Right lobe of liver (tissue), 6 donors: ENCODE results near the gene LHFPL4. TPM values are rescaled to one million over a fixed set of nuclear protein-coding genes. Genes with fewer than 3 reads are reported as not detected.
"Not testable (repeated sequence)": the region's sequence is repeated elsewhere in the genome, so short reads cannot be mapped to it uniquely, and the experiment has no call there.

Experiments
- ATAC-seq, 4 donors: fragments of 200-7000 bp; cut with Tn5 transposase; one replicate each; pipeline ENCODE4 v1.9.1; 2020; ENCODE audit warnings: mild to moderate bottlenecking in 4 of 4, moderate library complexity in 4 of 4
- DNase-seq, 3 donors: peaks; one replicate each; pipeline ENCODE4 v3.0.0-alpha.2; 2020
- H3K27ac ChIP-seq, 3 donors: fragments of 200-600 bp; one replicate each; pipeline ENCODE4 v1.8.0; 2022
- H3K27me3 ChIP-seq, 2 donors: fragments of 200-600 bp; one replicate each; pipeline ENCODE4 v1.8.0; 2022
- H3K36me3 ChIP-seq, 4 donors: fragments of 200-600 bp; sonication (generic) in 1 of 4; one replicate each; pipeline versions ENCODE4 v1.5.1 to v1.8.0; 2017 to 2022; ENCODE audit warnings: control low read depth in 1 of 4
- H3K4me1 ChIP-seq, 4 donors: fragments of 200-600 bp; sonication (generic) in 1 of 4; one replicate each; pipeline versions ENCODE4 v1.5.1 to v1.8.0; 2017 to 2022; ENCODE audit warnings: control low read depth in 1 of 4
- H3K4me3 ChIP-seq, 3 donors: fragments of 200-600 bp; one replicate each; pipeline ENCODE4 v1.8.0; 2022
- H3K9me3 ChIP-seq, 4 donors: fragments of 200-600 bp; sonication (generic) in 1 of 4; one replicate each; pipeline versions ENCODE4 v1.5.1 to v1.8.0; 2017 to 2022; ENCODE audit warnings: control low read depth in 1 of 4
- POLR2A ChIP-seq: fragments of 450-650 bp; IDR thresholded peaks from one replicate; pipeline ENCODE4 v1.6.1; 2017; ENCODE audit warnings: antibody characterized with exemption, mild to moderate bottlenecking
- WGBS: methylation state at CpG from one replicate; pipeline ENCODE4 v1.1.6; 2018; ENCODE audit warnings: low coverage, low lambda C conversion rate; ENCODE audit not compliant: insufficient coverage; ENCODE audit errors: missing lambda C conversion rate; 5-methylcytosine and 5-hydroxymethylcytosine counted together
- intact Hi-C, 2 donors: fragments of 100-400 bp; cut with DNase I; formaldehyde crosslinking; loops; one replicate each; pipeline versions ENCODE4 v1.11.2 to v1.14.1; 2022
- total RNA-seq, 6 experiments: library from RNA; depleted of rRNA in 2 of 6; stranded (reverse); fragments of >200 nt in 2 of 6; fragmentation: NEBNext Ultra II Directional in 3 of 6; extraction: Animal tissue kit (Norgen Biotek cat#: 25700) in 3 of 6; gene quantifications; one replicate each; pipeline versions ENCODE4 v1.1.0 to v1.2.4, GENCODE V29; 2016 to 2023
- TF ChIP-seq, protein P1 (sequence below), 4 donors: fragments of 200-600 bp in 3 of 4; fragments of 450-650 bp in 1 of 4; IDR thresholded peaks; one replicate each; pipeline versions ENCODE4 v1.5.1 to v1.8.0; 2016 to 2022; ENCODE audit warnings: antibody characterized with exemption in 4 of 4, mild to moderate bottlenecking in 2 of 4
- donor health status: DM: no; HTN: yes; CAD: no.
- donor health status: DM: no; HTN: no; CAD: no.
- donor health status: DM: no; HTN: no; CAD: no.
- donor health status: DM: no; HTN: yes; CAD: no.
- donor health status: DM: no; HTN: yes; CAD: no.

LHFPL4 gene
- total RNA-seq, 6 experiments from 2014 or later = 0.07 TPM; not detected in 5

- H3K9me3 ChIP-seq = no peaks in the 10 kb centered on the region
- ATAC-seq = no peak
- H3K27ac ChIP-seq = no peak overlapping the region
- TF ChIP-seq, protein P1, sequence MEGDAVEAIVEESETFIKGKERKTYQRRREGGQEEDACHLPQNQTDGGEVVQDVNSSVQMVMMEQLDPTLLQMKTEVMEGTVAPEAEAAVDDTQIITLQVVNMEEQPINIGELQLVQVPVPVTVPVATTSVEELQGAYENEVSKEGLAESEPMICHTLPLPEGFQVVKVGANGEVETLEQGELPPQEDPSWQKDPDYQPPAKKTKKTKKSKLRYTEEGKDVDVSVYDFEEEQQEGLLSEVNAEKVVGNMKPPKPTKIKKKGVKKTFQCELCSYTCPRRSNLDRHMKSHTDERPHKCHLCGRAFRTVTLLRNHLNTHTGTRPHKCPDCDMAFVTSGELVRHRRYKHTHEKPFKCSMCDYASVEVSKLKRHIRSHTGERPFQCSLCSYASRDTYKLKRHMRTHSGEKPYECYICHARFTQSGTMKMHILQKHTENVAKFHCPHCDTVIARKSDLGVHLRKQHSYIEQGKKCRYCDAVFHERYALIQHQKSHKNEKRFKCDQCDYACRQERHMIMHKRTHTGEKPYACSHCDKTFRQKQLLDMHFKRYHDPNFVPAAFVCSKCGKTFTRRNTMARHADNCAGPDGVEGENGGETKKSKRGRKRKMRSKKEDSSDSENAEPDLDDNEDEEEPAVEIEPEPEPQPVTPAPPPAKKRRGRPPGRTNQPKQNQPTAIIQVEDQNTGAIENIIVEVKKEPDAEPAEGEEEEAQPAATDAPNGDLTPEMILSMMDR (IDR thresholded peaks at IDR 0.05) = no peak
- TF ChIP-seq POLR2A = no peak
- H3K36me3 ChIP-seq = no peaks in the 10 kb centered on the region
- no peaks in the 10 kb centered on the region for H3K4me1 ChIP-seq
- no peak overlapping the region for H3K4me3 ChIP-seq
- intact Hi-C loops = no loop called here
- WGBS = 11% methylated on average over 13 of the region's 19 CpGs
- DNase-seq = no peak
- H3K27me3 ChIP-seq = no peaks in the 10 kb centered on the region
These were observed 54.0 kb downstream of the LHFPL4 start for GRCh38 chr3:9499455-9500107.

DNA sequence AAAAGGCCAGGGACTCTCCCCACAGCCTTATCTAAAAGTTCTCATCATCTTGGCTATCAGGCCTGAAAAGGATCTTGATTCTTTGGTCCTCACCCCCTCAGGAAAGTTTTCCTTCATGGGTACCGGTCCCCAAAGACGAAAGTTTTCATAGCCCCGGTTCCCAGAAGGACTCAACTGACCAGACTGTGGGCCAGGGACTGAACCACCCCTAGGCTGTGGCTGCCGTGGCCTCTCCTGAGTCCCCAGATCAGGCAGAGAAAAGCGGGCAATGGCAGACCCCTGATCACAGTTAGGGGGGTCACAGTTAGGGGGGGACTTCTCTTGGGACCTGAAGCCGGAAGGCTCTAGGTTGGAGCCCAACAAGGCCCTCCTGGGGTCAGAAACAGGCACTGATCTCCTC lies 54.8 kb downstream of the LHFPL4 start:
- WGBS = 84% methylated on average over 5 of the region's 6 CpGs

DNA sequence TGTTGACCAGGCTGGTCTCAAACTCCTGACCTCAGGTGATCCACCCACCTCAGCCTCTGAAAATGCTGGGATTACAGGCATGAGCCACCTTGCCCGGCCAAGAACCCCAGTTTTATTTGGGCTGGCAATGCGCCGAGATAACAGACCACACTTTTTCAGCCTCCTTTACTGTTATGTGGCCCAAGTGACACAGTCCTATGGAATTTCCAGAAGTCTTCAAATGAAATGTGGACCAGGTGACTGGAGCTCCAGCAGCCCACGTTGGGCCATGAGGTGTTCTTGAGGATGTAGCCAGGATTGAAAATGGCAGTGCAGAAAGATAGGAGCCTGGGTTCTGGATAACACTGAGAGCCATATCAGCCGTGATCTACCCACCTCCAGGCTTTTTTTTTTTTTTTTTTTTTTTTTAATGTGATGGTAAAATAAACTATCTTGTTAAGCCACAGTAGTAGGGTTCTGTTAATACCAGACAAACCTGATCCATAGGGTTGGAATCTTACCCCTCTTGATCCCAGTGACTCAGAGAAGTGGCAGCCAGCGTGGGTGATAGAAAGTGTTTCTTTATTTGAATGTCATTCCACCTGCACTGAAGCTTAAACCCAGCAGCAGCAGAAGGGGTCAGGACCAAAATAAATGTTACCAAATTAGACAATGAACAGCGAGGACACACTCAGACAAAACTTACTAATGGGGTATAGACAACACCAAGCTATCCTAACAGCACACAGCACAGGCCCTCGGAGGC lies 55.6 kb downstream of the LHFPL4 start:
- H3K27me3 ChIP-seq = no peaks in the 10 kb centered on the region
- no peak for ATAC-seq
- H3K27ac ChIP-seq = no peak overlapping the region
- no peak for DNase-seq
- no peaks in the 10 kb centered on the region for H3K9me3 ChIP-seq
- no peak overlapping the region for H3K4me3 ChIP-seq
- intact Hi-C loops = no loop called here
- no peaks in the 10 kb centered on the region for H3K36me3 ChIP-seq
- no peaks in the 10 kb centered on the region for H3K4me1 ChIP-seq
- 79% methylated on average over 5 of the region's 8 CpGs for WGBS
- no peak for TF ChIP-seq POLR2A

More for the DNA sequence above, 54.8 kb downstream of the LHFPL4 start:
- H3K36me3 ChIP-seq = no peaks in the 10 kb centered on the region
- H3K4me1 ChIP-seq = no peaks in the 10 kb centered on the region
- no peaks in the 10 kb centered on the region for H3K27me3 ChIP-seq
- H3K4me3 ChIP-seq = no peak overlapping the region
- no peak for DNase-seq
- H3K9me3 ChIP-seq = no peaks in the 10 kb centered on the region
- no peak overlapping the region for H3K27ac ChIP-seq
- no peak for ATAC-seq
- TF ChIP-seq, protein P1 (IDR thresholded peaks at IDR 0.05) = no peak
- no peak for TF ChIP-seq POLR2A
- intact Hi-C loops = no loop called here

- Histone ChIP-seq H3K36me3 (no peaks in the 10 kb centered on the region), H3K4me3 (no peak overlapping the region), H3K27ac (no peak overlapping the region), H3K4me1 (no peaks in the 10 kb centered on the region), H3K9me3 (no peaks in the 10 kb centered on the region), H3K27me3 (no peaks in the 10 kb centered on the region)
- ATAC-seq (no peak), DNase-seq (no peak)
- intact Hi-C loops = no loop called here
- TF ChIP-seq, protein P1 (IDR thresholded peaks at IDR 0.05) = no peak
- no peak for TF ChIP-seq POLR2A
- WGBS = 73% methylated on average over 6 of the region's 6 CpGs
These were observed 56.7 kb downstream of the LHFPL4 start for GRCh38 chr3:9496893-9497292.

GRCh38 chr3:9494036-9494435 lies 59.6 kb downstream of the LHFPL4 start:
- H3K27me3 ChIP-seq, H3K9me3 ChIP-seq, H3K36me3 ChIP-seq, intact Hi-C loops, H3K27ac ChIP-seq, H3K4me1 ChIP-seq, H3K4me3 ChIP-seq, ATAC-seq, DNase-seq: not testable (repeated sequence)
- WGBS = 93% methylated on average over 10 of the region's 15 CpGs
